Motor neuron (in vitro differentiated cells): ENCODE results near the gene GRIN2C. TPM values are rescaled to one million over a fixed set of nuclear protein-coding genes. Genes with fewer than 3 reads are reported as not detected.

ENCODE experiments used
- ATAC-seq, 8 experiments: fragments of 200-7000 bp; cut with Tn5 transposase; replicated peaks in 6 of 8; 2 replicates each; pipeline ENCODE4 v1.8.0; 2021; ENCODE audit warnings: mild to moderate bottlenecking in 8 of 8, moderate library complexity in 8 of 8
- H3K27ac ChIP-seq, 2 donors: fragments of 250-450 bp; sonication (Bioruptor Pico); 2 replicates each; pipeline ENCODE4 v1.9.0; 2021; ENCODE audit warnings: antibody characterized with exemption in 2 of 2, mild to moderate bottlenecking in 2 of 2, moderate library complexity in 1 of 2
- H3K4me1 ChIP-seq, 2 donors: fragments of 250-450 bp; sonication (Bioruptor Pico); replicated peaks in 1 of 2; 2 replicates each; pipeline ENCODE4 v1.6.1; 2021; ENCODE audit warnings: antibody characterized with exemption in 2 of 2, mild to moderate bottlenecking in 2 of 2, moderate library complexity in 1 of 2
- H3K4me3 ChIP-seq, 5 donors: fragments of 250-450 bp; sonication (Bioruptor Pico); 2 replicates each; pipeline ENCODE4 v1.9.0; 2021; ENCODE audit warnings: antibody characterized with exemption in 5 of 5, mild to moderate bottlenecking in 5 of 5, moderate library complexity in 4 of 5
- WGBS, 10 experiments: fragments of 450-650 bp; shearing (Covaris generic); methylation state at CpG; one replicate each; pipeline ENCODE4 v1.0.0; 2022; 5-methylcytosine and 5-hydroxymethylcytosine counted together
- in situ Hi-C, 9 experiments: fragments of 400-800 bp; cut with MboI; loops; one replicate each; pipeline ENCODE4 v1.15.0; 2021; ENCODE audit warnings: low sequenced_read_pairs in 9 of 9, low pct_unique_long_range_greater_than_20kb in 2 of 9; ENCODE audit not compliant: unreplicated experiment in 9 of 9
- total RNA-seq, 8 experiments: library from RNA; unstranded; fragments of 300-600 nt; gene quantifications; 2 replicates each; pipeline versions ENCODE4 v1.2.3 to v1.2.4, GENCODE V29; 2022

The GRIN2C gene
- total RNA-seq, 8 experiments from 2014 or later, result 0.15 to 1.0 (median 0.30) TPM

GRCh38 chr17:74858672-74859458, 820 bp downstream of the GRIN2C start:
- 20 to 60% (median 37%) methylated on average over 1 to 3 of the region's 12 CpGs; no CpG with 5 or more reads in 7 of the 10 experiments for WGBS, 10 experiments
- Histone ChIP-seq H3K4me1 (peaks cover 5 to 22% of the 10 kb centered on the region in 2 donors), H3K27ac (no peak overlapping the region), H3K4me3 (peak overlapping the region in 2 of 5 donors; percentile 20 to 31)
- ATAC-seq, result peak in 1 of 8 experiments; percentile 2
- in situ Hi-C loops, result loop anchor here in 1 of 9 experiments (25.0 kb wide), 1 partner anchor 97 kb away; no protein-coding TSS in a partner anchor

GRCh38 chr17:74857191-74857590, 2.5 kb downstream of the GRIN2C start:
- WGBS, 10 experiments, result 33 to 100% (median 58%) methylated on average over 1 to 3 of the region's 4 CpGs; no CpG with 5 or more reads in 5 of the 10 experiments
- H3K4me3 ChIP-seq, result no peak overlapping the region
- in situ Hi-C loops, result loop anchor here in 1 of 9 experiments (25.0 kb wide), 1 partner anchor 95 kb away; no protein-coding TSS in a partner anchor
- H3K27ac ChIP-seq, result no peak overlapping the region
- H3K4me1 ChIP-seq, result peaks cover 10 to 31% of the 10 kb centered on the region in 2 donors
- ATAC-seq, result no peak

GRCh38 chr17:74856112-74856511, 3.6 kb downstream of the GRIN2C start:
- Histone ChIP-seq H3K27ac (no peak overlapping the region), H3K4me1 (peaks cover 5 to 27% of the 10 kb centered on the region in 2 donors), H3K4me3 (no peak overlapping the region)
- WGBS, 10 experiments, result 65 to 73% methylated on average over 2 to 3 of the region's 7 CpGs; no CpG with 5 or more reads in 8 of the 10 experiments
- in situ Hi-C loops, result loop anchor here in 1 of 9 experiments (25.0 kb wide), 1 partner anchor 94 kb away; no protein-coding TSS in a partner anchor
- no peak for ATAC-seq

GRCh38 chr17:74855323-74855722, 4.4 kb downstream of the GRIN2C start:
- Histone ChIP-seq H3K4me3 (no peak overlapping the region), H3K4me1 (peaks cover 5 to 19% of the 10 kb centered on the region in 2 donors), H3K27ac (no peak overlapping the region)
- WGBS, 10 experiments, result 39 to 100% (median 40%) methylated on average over 1 to 2 of the region's 4 CpGs; no CpG with 5 or more reads in 6 of the 10 experiments
- in situ Hi-C loops, result loop anchor here in 1 of 9 experiments (25.0 kb wide), 1 partner anchor 93 kb away; no protein-coding TSS in a partner anchor
- no peak for ATAC-seq

- WGBS, 10 experiments, result 41 to 89% (median 71%) methylated on average over 7 to 10 of the region's 17 CpGs; no CpG with 5 or more reads in 7 of the 10 experiments
- Histone ChIP-seq H3K4me1 (peaks cover 5 to 19% of the 10 kb centered on the region in 2 donors), H3K27ac (no peak overlapping the region), H3K4me3 (no peak overlapping the region)
- in situ Hi-C loops, result loop anchor here in 1 of 9 experiments (25.0 kb wide), 1 partner anchor 92 kb away; no protein-coding TSS in a partner anchor
- ATAC-seq, result no peak
These were observed 4.9 kb downstream of the GRIN2C start for GRCh38 chr17:74854792-74855191.

- peaks cover 5 to 14% of the 10 kb centered on the region in 2 donors for H3K4me1 ChIP-seq
- ATAC-seq, result no peak
- in situ Hi-C loops, result loop anchor here in 1 of 9 experiments (25.0 kb wide), 1 partner anchor 91 kb away; no protein-coding TSS in a partner anchor
- H3K4me3 ChIP-seq, result no peak overlapping the region
- 0 to 100% (median 70%) methylated on average over 1 to 4 of the region's 8 CpGs; no CpG with 5 or more reads in 2 of the 10 experiments for whole genome bisulfite sequencing, 10 experiments
- no peak overlapping the region for H3K27ac ChIP-seq
These were observed 6.0 kb downstream of the GRIN2C start for GRCh38 chr17:74853669-74854068.

GRCh38 chr17:74853048-74853397, 6.7 kb downstream of the GRIN2C start:
- no peak for ATAC-seq
- whole genome bisulfite sequencing, 10 experiments, result 0 to 60% (median 26%) methylated on average over 1 to 7 of the region's 9 CpGs; no CpG with 5 or more reads in 4 of the 10 experiments

GRCh38 chr17:74852237-74853047, 7.2 kb downstream of the GRIN2C start:
- Histone ChIP-seq H3K4me1 (peaks cover 5 to 14% of the 10 kb centered on the region in 2 donors), H3K27ac (peak overlapping the region in 1 of 2 donors; percentile 58), H3K4me3 (peak overlapping the region in 4 of 5 donors; percentile 19 to 25 (median 24))
- peak; percentile 71 to 89 (median 86) for ATAC-seq
- in situ Hi-C loops, result loop anchor here in 1 of 9 experiments (25.0 kb wide), 1 partner anchor 90 kb away; no protein-coding TSS in a partner anchor
- WGBS, 10 experiments, result 0 to 20% (median 7%) methylated on average over 2 to 9 of the region's 76 CpGs; no CpG with 5 or more reads in 5 of the 10 experiments

More at GRCh38 chr17:74853048-74853397, 6.7 kb downstream of the GRIN2C start:
- Histone ChIP-seq H3K4me3 (peak overlapping the region in 3 of 5 donors; percentile 19 to 24 (median 23)), H3K4me1 (peaks cover 5 to 14% of the 10 kb centered on the region in 2 donors), H3K27ac (no peak overlapping the region)
- in situ Hi-C loops, result loop anchor here in 1 of 9 experiments (25.0 kb wide), 1 partner anchor 91 kb away; no protein-coding TSS in a partner anchor

- H3K27ac ChIP-seq, result peak overlapping the region in 1 of 2 donors; percentile 58
- in situ Hi-C loops, result loop anchor here in 1 of 9 experiments (25.0 kb wide), 1 partner anchor 89 kb away; no protein-coding TSS in a partner anchor
- H3K4me3 ChIP-seq, result no peak overlapping the region
These were observed 8.0 kb downstream of the GRIN2C start for GRCh38 chr17:74851612-74852236.

GRCh38 chr17:74850914-74851313, 8.8 kb downstream of the GRIN2C start:
- 29 to 80% (median 47%) methylated on average over 1 to 2 of the region's 3 CpGs; no CpG with 5 or more reads in 7 of the 10 experiments for WGBS, 10 experiments
- Histone ChIP-seq H3K4me1 (peaks cover 5 to 14% of the 10 kb centered on the region in 2 donors), H3K4me3 (no peak overlapping the region), H3K27ac (no peak overlapping the region)
- ATAC-seq, result no peak
- in situ Hi-C loops, result loop anchor here in 1 of 9 experiments (25.0 kb wide), 1 partner anchor 89 kb away; no protein-coding TSS in a partner anchor

More at GRCh38 chr17:74851612-74852236, 8.0 kb downstream of the GRIN2C start:
- no peak for ATAC-seq
- WGBS, 10 experiments, result 68 to 87% methylated on average over 3 to 5 of the region's 29 CpGs; no CpG with 5 or more reads in 8 of the 10 experiments
- H3K4me1 ChIP-seq, result peaks cover 5 to 14% of the 10 kb centered on the region in 2 donors

- Histone ChIP-seq H3K4me1 (peaks cover 5 to 14% of the 10 kb centered on the region in 2 donors), H3K27ac (no peak overlapping the region), H3K4me3 (no peak overlapping the region)
- WGBS, 10 experiments, result 90% methylated on average over 2 of the region's 17 CpGs; no CpG with 5 or more reads in 9 of the 10 experiments
- in situ Hi-C loops, result loop anchor here in 1 of 9 experiments (25.0 kb wide), 1 partner anchor 88 kb away; no protein-coding TSS in a partner anchor
- no peak for ATAC-seq
These were observed 9.4 kb downstream of the GRIN2C start for GRCh38 chr17:74850310-74850709.
